HepG2 (cell line): ENCODE measurements around the gene PCNT. TPM values are rescaled to one million over a fixed set of nuclear protein-coding genes. Genes with fewer than 3 reads are reported as not detected.

Experiments used
- ATAC-seq: fragments of 200-7000 bp; cut with Tn5 transposase; 3 replicates; pipeline ENCODE4 v1.9.1; 2020; ENCODE audit warnings: mild to moderate bottlenecking, moderate library complexity
- BruUV-seq: library from RNA; stranded (reverse); fragments of 400-500 nt; replicated peaks from 2 replicates; lab custom pipeline; 2021; lab: Mats Ljungman, UMichigan
- CTCF ChIA-PET: fragments of 300-600 bp; formaldehyde crosslinking; extraction: SDS; loops from one replicate; lab custom pipeline; 2021; ENCODE audit warnings: low total read pairs, inconsistent platforms, low intra/inter-chr PET ratio; lab: Yijun Ruan, JAX
- POLR2A ChIA-PET: fragments of 350-600 bp; sonication (Branson Sonifier 250); formaldehyde crosslinking; loops from one replicate; lab custom pipeline; 2020; ENCODE audit warnings: antibody characterized with exemption, inconsistent platforms; lab: Yijun Ruan, JAX
- DNase-seq: peaks from one replicate; pipeline ENCODE4 v3.0.0-alpha.2; 2015; ENCODE audit warnings: low spot score
- FAIRE-seq: peaks from 3 replicates; lab custom pipeline; 2011; peaks lifted over from hg19 to GRCh38; lab: Jason Lieb, UNC
- H2AFZ ChIP-seq: one replicate; pipeline ENCODE4 v1.6.1; 2011; ENCODE audit warnings: low read length, inconsistent platforms
- H3K27ac ChIP-seq: fragments of 300-600 bp; 3 replicates; pipeline ENCODE4 v1.8.0; 2011; ENCODE audit warnings: mixed run types, mild to moderate bottlenecking, mixed read lengths, low read length, inconsistent platforms; ENCODE audit not compliant: insufficient read depth; ENCODE audit errors: extremely low read length
- H3K27me3 ChIP-seq, 2 experiments: fragments of 200-600 bp in 1 of 2; 2 replicates in 1 of 2; 3 replicates in 1 of 2; pipeline versions ENCODE4 v1.6.0 to v1.8.0; 2011; ENCODE audit warnings: low read length in 2 of 2, mild to moderate bottlenecking in 2 of 2, moderate library complexity in 2 of 2, inconsistent platforms in 1 of 2; ENCODE audit not compliant: insufficient read depth in 2 of 2, control insufficient read depth in 1 of 2
- H3K36me3 ChIP-seq, 2 experiments: fragments of 200-600 bp in 1 of 2; replicated peaks in 1 of 2; 2 replicates in 1 of 2; 3 replicates in 1 of 2; pipeline versions ENCODE4 v1.5.1 to v1.8.0; 2011; ENCODE audit warnings: low read length in 2 of 2, inconsistent platforms in 1 of 2; ENCODE audit not compliant: insufficient read depth in 2 of 2, control insufficient read depth in 1 of 2
- H3K4me1 ChIP-seq: 2 replicates; pipeline ENCODE4 v1.5.1; 2012; ENCODE audit warnings: low read length, inconsistent platforms; ENCODE audit not compliant: insufficient read depth
- H3K4me2 ChIP-seq: 2 replicates; pipeline ENCODE4 v1.6.0; 2011; ENCODE audit warnings: low read depth, low read length, inconsistent platforms
- H3K4me3 ChIP-seq, 3 experiments: fragments of 200-600 bp in 1 of 3; sonication (generic), shearing (Covaris generic) in 1 of 3; replicated peaks in 1 of 3; 2 replicates each; pipeline ENCODE4 v1.5.1; 2011 to 2016; ENCODE audit warnings: low read length in 3 of 3, inconsistent platforms in 2 of 3, low read depth in 2 of 3, mild to moderate bottlenecking in 2 of 3, control low read depth in 1 of 3, mixed read lengths in 1 of 3; ENCODE audit not compliant: insufficient read depth in 1 of 3
- H3K79me2 ChIP-seq: one replicate; pipeline ENCODE4 v1.6.1; 2011; ENCODE audit warnings: low read length, inconsistent platforms; ENCODE audit not compliant: insufficient read depth
- H3K9ac ChIP-seq: 2 replicates; pipeline ENCODE4 v1.6.0; 2011; ENCODE audit warnings: mild to moderate bottlenecking, low read depth, low read length, inconsistent platforms; ENCODE audit not compliant: insufficient read depth
- H3K9me3 ChIP-seq: 2 replicates; pipeline ENCODE4 v1.5.1; 2012; ENCODE audit warnings: mild to moderate bottlenecking, low read length
- H4K20me1 ChIP-seq: 2 replicates; pipeline ENCODE4 v1.6.0; 2011; ENCODE audit warnings: inconsistent platforms, mild to moderate bottlenecking, low read length, moderate library complexity; ENCODE audit not compliant: insufficient read depth
- ATF7 ChIP-seq, 2 experiments: fragments of 450-650 bp in 1 of 2; sonication (generic) in 1 of 2; formaldehyde crosslinking in 1 of 2; IDR thresholded peaks; 2 replicates each; pipeline versions ENCODE4 v1.4.0 to v1.6.1; 2016 to 2020; ENCODE audit warnings: antibody characterized with exemption in 1 of 2, mild to moderate bottlenecking in 1 of 2, missing genetic modification reagents in 1 of 2
- ELF4 ChIP-seq: sonication (generic); formaldehyde crosslinking; IDR thresholded peaks from 2 replicates; pipeline ENCODE4 v1.5.0; 2020; ENCODE audit warnings: missing genetic modification reagents, mild to moderate bottlenecking, moderate library complexity, borderline replicate concordance
- HOXA7 ChIP-seq: sonication (generic); formaldehyde crosslinking; IDR thresholded peaks from 2 replicates; pipeline ENCODE4 v1.8.1; 2022; ENCODE audit warnings: mild to moderate bottlenecking, missing genetic modification reagents, moderate library complexity
- JUN ChIP-seq: sonication (generic); formaldehyde crosslinking; IDR thresholded peaks from 2 replicates; pipeline ENCODE4 v1.4.0; 2020; ENCODE audit warnings: mild to moderate bottlenecking, missing genetic modification reagents
- KLF6 ChIP-seq: IDR thresholded peaks from 2 replicates; pipeline ENCODE4 v1.8.0; 2016; ENCODE audit warnings: missing biosample characterization, missing genetic modification reagents
- RAD51 ChIP-seq: fragments of 450-650 bp; IDR thresholded peaks from 2 replicates; pipeline ENCODE4 v1.6.1; 2016; ENCODE audit warnings: borderline replicate concordance
- RARA ChIP-seq: IDR thresholded peaks from 2 replicates; pipeline ENCODE4 v1.6.1; 2016; ENCODE audit warnings: missing genetic modification reagents, missing compliant biosample characterization
- RCOR2 ChIP-seq: IDR thresholded peaks from 2 replicates; pipeline ENCODE4 v1.6.1; 2016; ENCODE audit warnings: missing biosample characterization, missing genetic modification reagents
- TBP ChIP-seq: sonication (generic); formaldehyde crosslinking; IDR thresholded peaks from 2 replicates; pipeline ENCODE4 v1.5.0; 2020; ENCODE audit warnings: missing genetic modification reagents
- ZNF75D ChIP-seq: sonication (generic); formaldehyde crosslinking; IDR thresholded peaks from 2 replicates; pipeline ENCODE4 v1.8.1; 2023; ENCODE audit warnings: missing genetic modification reagents, mild to moderate bottlenecking, borderline replicate concordance
- ZNF790 ChIP-seq: sonication (generic); formaldehyde crosslinking; IDR thresholded peaks from 2 replicates; pipeline ENCODE4 v1.8.0; 2022; ENCODE audit warnings: missing genetic modification reagents, mild to moderate bottlenecking, borderline replicate concordance
- WGBS: methylation state at CpG from one replicate; pipeline ENCODE4 v1.1.6; 2017; ENCODE audit warnings: low lambda C conversion rate; 5-methylcytosine and 5-hydroxymethylcytosine counted together
- in situ Hi-C: cut with HindIII; loops from 2 replicates; pipeline ENCODE4 v1.10.0; 2017; ENCODE audit warnings: low pct_unique_long_range_greater_than_20kb; ENCODE audit not compliant: extremely low pct_ligation_motif_present
- intact Hi-C: fragments of 100-400 bp; cut with micrococcal nuclease; formaldehyde crosslinking; loops from one replicate; pipeline ENCODE4 v1.10.0; 2022; ENCODE audit not compliant: unreplicated experiment
- polyA plus RNA-seq, 8 experiments: library from polyadenylated mRNA; depleted of rRNA in 3 of 8; stranded (reverse) in 7 of 8; unstranded in 1 of 8; fragments of >200 nt; fragmentation: Illumina TruSeq in 4 of 8; extraction: Trizol in 4 of 8; gene quantifications; 2 replicates each; pipeline versions ENCODE4 v1.2.1 to v1.2.3, GENCODE V29; 2011 to 2016; ENCODE audit warnings: low read depth in 4 of 8, missing spikeins in 1 of 8, mixed read lengths in 1 of 8; ENCODE audit not compliant: insufficient read depth in 1 of 8
- total RNA-seq, 5 experiments: library from RNA; depleted of rRNA; stranded (reverse); fragments of >200 nt; fragmentation: Illumina TruSeq; extraction: Trizol; gene quantifications; 2 replicates each; pipeline ENCODE4 v1.2.3, GENCODE V29; 2016; ENCODE audit warnings: low read depth in 1 of 5
- TF ChIP-seq, protein P1 (sequence below): sonication (generic); formaldehyde crosslinking; IDR thresholded peaks from 2 replicates; pipeline ENCODE4 v1.4.0; 2020; ENCODE audit warnings: missing genetic modification reagents

PCNT gene
- total and polyA plus RNA-seq, 2 of the 13 experiments (the other 11 are each of a cell fraction or from before 2014, with no cell fraction given): 5.6 to 12.4 TPM

DNA sequence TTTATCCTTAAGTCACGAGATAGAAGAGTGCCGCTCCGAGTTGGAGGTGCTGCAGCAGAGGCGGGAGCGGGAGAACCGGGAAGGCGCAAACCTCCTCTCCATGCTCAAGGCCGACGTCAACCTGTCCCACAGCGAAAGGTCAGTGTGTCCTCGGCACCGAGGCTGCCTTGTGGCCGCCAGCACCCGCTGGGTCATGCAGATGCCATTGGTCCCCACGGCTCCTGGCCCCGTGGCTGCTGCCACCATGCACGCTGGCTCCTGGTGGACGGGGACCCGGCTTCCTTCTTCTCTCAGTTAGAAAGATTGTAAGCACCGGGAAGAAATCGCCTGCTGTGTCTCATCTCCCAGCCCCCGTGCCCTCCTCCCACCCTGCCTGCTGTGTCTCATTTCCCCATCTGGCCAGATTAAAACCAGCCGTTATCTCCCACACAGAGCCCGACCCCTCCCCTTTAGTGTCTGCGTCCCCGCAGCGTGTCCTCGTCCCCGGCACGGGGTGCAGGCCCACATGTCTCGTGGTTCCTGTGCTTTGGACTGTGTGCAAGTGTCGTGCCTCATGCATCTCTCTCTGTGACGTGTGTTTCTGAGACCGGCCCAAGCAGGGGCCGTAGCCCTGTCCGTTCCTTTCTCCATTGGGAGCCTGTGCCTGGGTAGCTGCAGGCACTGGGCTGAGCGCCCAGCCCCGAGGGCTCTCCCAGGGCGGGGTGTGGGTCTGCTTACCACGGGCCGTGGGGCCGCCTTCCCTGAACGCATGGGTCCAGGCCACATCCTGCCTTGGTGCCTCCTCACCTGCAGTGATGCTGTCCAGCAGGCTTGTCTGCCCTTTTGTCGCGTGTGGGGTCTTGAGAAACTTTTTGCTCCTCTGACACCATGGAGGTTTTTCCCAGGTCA lies 62.1 kb downstream of the PCNT start:
- intact Hi-C loops: no loop called here
- no TSS peak for BruUV-seq

More for the DNA sequence above, 62.1 kb downstream of the PCNT start:
- Histone ChIP-seq H3K36me3 (peaks cover 16 to 41% of the 10 kb centered on the region in 2 experiments), H3K27ac (no peak overlapping the region), H2AFZ (no peak overlapping the region), H3K4me1 (no peaks in the 10 kb centered on the region), H3K27me3 (no peaks in the 10 kb centered on the region), H3K9me3 (no peaks in the 10 kb centered on the region), H3K4me3 (no peak overlapping the region), H3K79me2 (peaks cover 4% of the 10 kb centered on the region), H3K4me2 (no peak overlapping the region), H4K20me1 (no peaks in the 10 kb centered on the region), H3K9ac (no peak overlapping the region)
- ATAC-seq: no peak
- DNase-seq: no peak
- in situ Hi-C loops: no loop called here
- FAIRE-seq: no peak
- ChIA-PET POLR2A (no interaction called here), CTCF (no interaction called here)
- TF ChIP-seq JUN (CRISPR knock-in tag) (no peak), ZNF75D (CRISPR knock-in tag) (no peak), RAD51 (no peak), TBP (CRISPR knock-in tag) (no peak), ZNF790 (no peak), RCOR2 (CRISPR knock-in tag) (no peak), ATF7 (IDR thresholded peaks at IDR 0.05) (no peak), ATF7 (CRISPR knock-in tag; IDR thresholded peaks at IDR 0.05) (no peak), KLF6 (CRISPR knock-in tag) (no peak), HOXA7 (no peak), ELF4 (CRISPR knock-in tag) (no peak), RARA (no peak)
- TF ChIP-seq, protein P1, sequence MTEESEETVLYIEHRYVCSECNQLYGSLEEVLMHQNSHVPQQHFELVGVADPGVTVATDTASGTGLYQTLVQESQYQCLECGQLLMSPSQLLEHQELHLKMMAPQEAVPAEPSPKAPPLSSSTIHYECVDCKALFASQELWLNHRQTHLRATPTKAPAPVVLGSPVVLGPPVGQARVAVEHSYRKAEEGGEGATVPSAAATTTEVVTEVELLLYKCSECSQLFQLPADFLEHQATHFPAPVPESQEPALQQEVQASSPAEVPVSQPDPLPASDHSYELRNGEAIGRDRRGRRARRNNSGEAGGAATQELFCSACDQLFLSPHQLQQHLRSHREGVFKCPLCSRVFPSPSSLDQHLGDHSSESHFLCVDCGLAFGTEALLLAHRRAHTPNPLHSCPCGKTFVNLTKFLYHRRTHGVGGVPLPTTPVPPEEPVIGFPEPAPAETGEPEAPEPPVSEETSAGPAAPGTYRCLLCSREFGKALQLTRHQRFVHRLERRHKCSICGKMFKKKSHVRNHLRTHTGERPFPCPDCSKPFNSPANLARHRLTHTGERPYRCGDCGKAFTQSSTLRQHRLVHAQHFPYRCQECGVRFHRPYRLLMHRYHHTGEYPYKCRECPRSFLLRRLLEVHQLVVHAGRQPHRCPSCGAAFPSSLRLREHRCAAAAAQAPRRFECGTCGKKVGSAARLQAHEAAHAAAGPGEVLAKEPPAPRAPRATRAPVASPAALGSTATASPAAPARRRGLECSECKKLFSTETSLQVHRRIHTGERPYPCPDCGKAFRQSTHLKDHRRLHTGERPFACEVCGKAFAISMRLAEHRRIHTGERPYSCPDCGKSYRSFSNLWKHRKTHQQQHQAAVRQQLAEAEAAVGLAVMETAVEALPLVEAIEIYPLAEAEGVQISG (CRISPR knock-in tag): no peak
- WGBS: 96% methylated on average over 27 of the region's 45 CpGs
